ENCODE data around the gene CRISPLD2. TPM values are rescaled to one million over a fixed set of nuclear protein-coding genes. Genes with fewer than 3 reads are reported as not detected.

CRISPLD2 gene
- total RNA-seq, 1 experiment from 2014 or later: 0.28 TPM

DNA sequence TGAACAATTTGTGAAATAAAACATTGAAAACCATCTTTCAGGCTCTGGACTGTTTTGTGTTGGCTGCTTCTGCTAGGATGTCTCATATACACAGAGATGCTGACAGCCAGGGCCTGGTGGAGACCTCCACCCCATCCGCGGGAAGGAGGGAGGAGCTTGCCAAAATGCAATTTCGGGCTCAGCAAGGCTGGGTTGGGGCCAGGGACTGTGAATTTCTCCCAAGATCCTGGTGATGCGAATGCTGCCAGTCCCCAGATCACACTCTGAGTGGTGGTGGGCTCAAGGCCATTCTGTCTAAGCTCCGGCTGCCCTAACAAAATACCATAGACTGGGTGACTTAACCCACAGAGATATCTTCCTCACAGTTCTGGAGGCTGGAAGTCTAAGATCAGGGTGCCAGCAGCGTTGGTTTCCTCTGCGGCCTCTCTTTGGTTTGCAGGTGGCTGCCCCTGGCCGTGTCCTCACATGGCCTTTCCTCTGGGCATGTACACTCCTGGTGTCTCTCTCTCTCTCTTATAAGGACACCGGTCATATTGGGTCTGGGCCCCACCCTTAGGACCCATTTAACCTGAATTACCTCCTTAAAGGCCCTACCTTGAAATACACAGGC, 89.8 kb downstream of the CRISPLD2 start:
- CTCF ChIA-PET: no interaction called here
- no TSS peak for BruUV-seq (replicated peaks)
- POLR2A ChIA-PET: no interaction called here
- H3K9me3 Mint-ChIP-seq (ENCODE audit: unreplicated experiment): no peaks in the 10 kb centered on the region
- H3K36me3 Mint-ChIP-seq (ENCODE audit: insufficient read depth, unreplicated experiment): peaks cover 6% of the 10 kb centered on the region
- TF ChIP-seq, protein P1, sequence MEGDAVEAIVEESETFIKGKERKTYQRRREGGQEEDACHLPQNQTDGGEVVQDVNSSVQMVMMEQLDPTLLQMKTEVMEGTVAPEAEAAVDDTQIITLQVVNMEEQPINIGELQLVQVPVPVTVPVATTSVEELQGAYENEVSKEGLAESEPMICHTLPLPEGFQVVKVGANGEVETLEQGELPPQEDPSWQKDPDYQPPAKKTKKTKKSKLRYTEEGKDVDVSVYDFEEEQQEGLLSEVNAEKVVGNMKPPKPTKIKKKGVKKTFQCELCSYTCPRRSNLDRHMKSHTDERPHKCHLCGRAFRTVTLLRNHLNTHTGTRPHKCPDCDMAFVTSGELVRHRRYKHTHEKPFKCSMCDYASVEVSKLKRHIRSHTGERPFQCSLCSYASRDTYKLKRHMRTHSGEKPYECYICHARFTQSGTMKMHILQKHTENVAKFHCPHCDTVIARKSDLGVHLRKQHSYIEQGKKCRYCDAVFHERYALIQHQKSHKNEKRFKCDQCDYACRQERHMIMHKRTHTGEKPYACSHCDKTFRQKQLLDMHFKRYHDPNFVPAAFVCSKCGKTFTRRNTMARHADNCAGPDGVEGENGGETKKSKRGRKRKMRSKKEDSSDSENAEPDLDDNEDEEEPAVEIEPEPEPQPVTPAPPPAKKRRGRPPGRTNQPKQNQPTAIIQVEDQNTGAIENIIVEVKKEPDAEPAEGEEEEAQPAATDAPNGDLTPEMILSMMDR (IDR thresholded peaks at IDR 0.05; ENCODE audit: unreplicated experiment): no peak
- no peak overlapping the region for H3K4me3 Mint-ChIP-seq (ENCODE audit: unreplicated experiment)
- DNase-seq (ENCODE audit: unreplicated experiment): no peak
- intact Hi-C loops (cut with micrococcal nuclease): no loop called here
- no peaks in the 10 kb centered on the region for H3K4me1 Mint-ChIP-seq (ENCODE audit: insufficient read depth, unreplicated experiment)
- H3K27me3 Mint-ChIP-seq (ENCODE audit: insufficient read depth, unreplicated experiment): peaks cover 30% of the 10 kb centered on the region
- no peak overlapping the region for H3K27ac Mint-ChIP-seq (ENCODE audit: low read depth, unreplicated experiment)

DNA sequence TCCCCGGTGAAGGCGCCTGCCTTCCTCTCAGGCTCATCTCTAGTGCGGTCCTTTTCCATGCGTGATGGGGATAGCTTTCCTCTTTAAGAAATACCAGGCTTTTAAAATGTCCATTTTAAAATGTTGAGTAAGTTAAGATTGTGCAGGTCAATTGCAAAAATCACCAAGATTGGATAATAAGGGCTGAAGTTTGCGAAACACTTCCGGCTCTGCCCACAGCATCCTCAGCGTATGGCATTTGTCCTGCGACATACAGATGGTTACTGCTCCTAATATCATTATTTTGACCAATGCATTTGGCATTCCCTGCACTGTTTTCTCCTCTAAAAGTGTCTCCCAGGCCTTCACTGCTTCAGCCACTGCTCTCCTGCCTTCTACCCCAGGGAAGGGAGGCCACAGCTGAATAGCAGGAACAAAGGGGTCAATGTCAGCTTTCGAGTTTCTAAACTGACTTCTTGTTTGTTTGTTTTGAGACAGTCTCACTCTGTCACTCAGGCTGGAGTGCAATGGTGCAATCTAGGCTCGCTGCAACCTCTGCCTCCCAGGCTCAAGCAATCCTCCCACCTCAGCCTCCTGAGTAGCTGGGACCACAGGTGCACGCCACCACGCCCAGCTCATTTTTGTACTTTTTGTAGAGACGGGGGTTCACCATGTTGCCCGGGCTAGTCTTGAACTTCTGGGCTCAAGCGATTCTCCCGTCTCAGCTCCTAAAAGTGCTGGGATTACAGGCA, 91.9 kb downstream of the CRISPLD2 start:
- no peaks in the 10 kb centered on the region for H3K9me3 Mint-ChIP-seq (ENCODE audit: unreplicated experiment)
- TF ChIP-seq, protein P1 (IDR thresholded peaks at IDR 0.05; ENCODE audit: unreplicated experiment): no peak
- H3K27me3 Mint-ChIP-seq (ENCODE audit: insufficient read depth, unreplicated experiment): peaks cover 47% of the 10 kb centered on the region
- no TSS peak for BruUV-seq (replicated peaks)
- peak; percentile 45 for DNase-seq (ENCODE audit: unreplicated experiment)
- CTCF ChIA-PET: interaction anchor here (1.5 kb wide), 1 partner anchor 14 kb away, joined by 6 read pairs; no protein-coding TSS in a partner anchor
- no peaks in the 10 kb centered on the region for H3K4me1 Mint-ChIP-seq (ENCODE audit: insufficient read depth, unreplicated experiment)
- no peak overlapping the region for H3K27ac Mint-ChIP-seq (ENCODE audit: low read depth, unreplicated experiment)
- no peak overlapping the region for H3K4me3 Mint-ChIP-seq (ENCODE audit: unreplicated experiment)
- POLR2A ChIA-PET: no interaction called here
- intact Hi-C loops (cut with micrococcal nuclease): no loop called here
- H3K36me3 Mint-ChIP-seq (ENCODE audit: insufficient read depth, unreplicated experiment): peaks cover 6% of the 10 kb centered on the region

DNA sequence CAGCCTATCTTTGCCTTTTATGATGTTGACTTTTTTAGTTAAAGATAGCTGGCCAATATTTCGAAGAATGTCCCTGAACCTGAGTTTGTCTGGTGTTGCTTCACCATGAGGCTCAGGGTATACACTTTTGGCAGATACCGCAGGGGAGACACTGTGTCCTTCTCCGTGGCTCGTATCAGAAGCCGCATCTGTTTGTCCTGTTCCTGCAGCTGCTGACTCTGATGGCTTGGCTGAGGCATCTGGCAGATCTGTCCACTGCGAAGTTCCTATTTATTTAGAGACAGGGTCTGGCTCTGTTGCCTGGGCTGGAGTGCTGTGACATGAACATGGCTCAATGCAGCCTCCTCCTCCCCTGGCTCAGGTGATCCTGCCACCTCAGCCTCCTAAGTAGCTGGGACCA, 93.5 kb downstream of the CRISPLD2 start:
- intact Hi-C loops (cut with micrococcal nuclease): no loop called here
- DNase-seq (ENCODE audit: unreplicated experiment): no peak
- H3K9me3 Mint-ChIP-seq (ENCODE audit: unreplicated experiment): no peaks in the 10 kb centered on the region
- TF ChIP-seq, protein P1 (IDR thresholded peaks at IDR 0.05; ENCODE audit: unreplicated experiment): no peak
- no peak overlapping the region for H3K27ac Mint-ChIP-seq (ENCODE audit: low read depth, unreplicated experiment)
- CTCF ChIA-PET: interaction anchor here (1.0 to 1.2 kb wide), 2 partner anchors 9 to 12 kb away, joined by 3 to 4 read pairs; no protein-coding TSS in a partner anchor
- H3K27me3 Mint-ChIP-seq (ENCODE audit: insufficient read depth, unreplicated experiment): peaks cover 59% of the 10 kb centered on the region
- BruUV-seq (replicated peaks): no TSS peak
- H3K4me1 Mint-ChIP-seq (ENCODE audit: insufficient read depth, unreplicated experiment): no peaks in the 10 kb centered on the region
- peaks cover 6% of the 10 kb centered on the region for H3K36me3 Mint-ChIP-seq (ENCODE audit: insufficient read depth, unreplicated experiment)
- POLR2A ChIA-PET: interaction anchor here (0.7 kb wide), 1 partner anchor 126 kb away, joined by 3 read pairs; no protein-coding TSS in a partner anchor
- no peak overlapping the region for H3K4me3 Mint-ChIP-seq (ENCODE audit: unreplicated experiment)

DNA sequence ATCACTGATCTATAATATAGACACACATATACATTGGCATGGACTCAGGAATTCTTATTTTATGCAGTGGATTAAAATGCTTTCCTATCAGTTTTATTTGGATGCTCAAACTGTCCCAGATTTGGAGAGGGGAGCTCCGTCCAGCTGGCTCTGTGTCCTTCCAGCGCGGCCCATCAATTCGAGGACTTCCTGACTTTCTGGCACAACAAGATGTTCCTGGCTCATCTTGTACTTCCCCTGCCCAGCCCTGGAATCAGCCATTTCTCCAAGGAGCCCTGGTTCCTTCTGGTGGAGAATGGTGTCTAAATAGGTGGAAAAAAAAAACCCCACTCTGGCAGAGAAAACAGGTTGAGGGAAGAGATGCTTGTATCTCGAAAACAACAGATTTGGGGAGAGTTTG, 94.5 kb downstream of the CRISPLD2 start:
- POLR2A ChIA-PET: no interaction called here
- TF ChIP-seq, protein P1 (IDR thresholded peaks at IDR 0.05; ENCODE audit: unreplicated experiment): no peak
- H3K4me1 Mint-ChIP-seq (ENCODE audit: insufficient read depth, unreplicated experiment): no peaks in the 10 kb centered on the region
- peaks cover 69% of the 10 kb centered on the region for H3K27me3 Mint-ChIP-seq (ENCODE audit: insufficient read depth, unreplicated experiment)
- peaks cover 6% of the 10 kb centered on the region for H3K36me3 Mint-ChIP-seq (ENCODE audit: insufficient read depth, unreplicated experiment)
- CTCF ChIA-PET: no interaction called here
- no TSS peak for BruUV-seq (replicated peaks)
- DNase-seq (ENCODE audit: unreplicated experiment): no peak
- H3K4me3 Mint-ChIP-seq (ENCODE audit: unreplicated experiment): no peak overlapping the region
- intact Hi-C loops (cut with micrococcal nuclease): no loop called here
- H3K9me3 Mint-ChIP-seq (ENCODE audit: unreplicated experiment): no peaks in the 10 kb centered on the region
- H3K27ac Mint-ChIP-seq (ENCODE audit: low read depth, unreplicated experiment): no peak overlapping the region

All from MCF 10A (cell line).